Caco-2 (cell line): ENCODE results near the gene LIPH. TPM values are rescaled to one million over a fixed set of nuclear protein-coding genes. Genes with fewer than 3 reads are reported as not detected.
A peak's percentile ranks its signal among the peaks of the same experiment; 100 is the strongest.

Experiments
- BruUV-seq: library from RNA; stranded (reverse); fragments of 400-500 nt; replicated peaks from 2 replicates; lab custom pipeline; 2021; lab: Mats Ljungman, UMichigan
- CTCF ChIA-PET: fragments of 300-600 bp; sonication (Branson Sonifier 250); formaldehyde crosslinking; loops from one replicate; lab custom pipeline; 2022; ENCODE audit warnings: antibody characterized with exemption; lab: Charles Lee
- POLR2A ChIA-PET: fragments of 300-600 bp; sonication (Branson Sonifier 250); formaldehyde crosslinking; loops from one replicate; lab custom pipeline; 2022; ENCODE audit warnings: antibody characterized with exemption; lab: Charles Lee
- DNase-seq, 2 experiments: peaks; one replicate each; pipeline versions ENCODE4 v3.0.0 to v3.0.0-alpha.2; 2020 to 2022
- H3K27me3 ChIP-seq: replicated peaks from 2 replicates; pipeline ENCODE4 v1.6.0; 2011; ENCODE audit warnings: low read length; ENCODE audit not compliant: control insufficient read depth, insufficient read depth
- H3K36me3 ChIP-seq: 2 replicates; pipeline ENCODE4 v1.5.1; 2011; ENCODE audit warnings: low read length; ENCODE audit not compliant: control insufficient read depth, insufficient read depth
- H3K4me1 ChIP-seq: fragments of 250-450 bp; sonication (Bioruptor Pico); 2 replicates; pipeline ENCODE4 v1.5.1; 2020; ENCODE audit warnings: mild to moderate bottlenecking
- H3K4me3 ChIP-seq: 2 replicates; pipeline ENCODE4 v1.5.1; 2011; ENCODE audit warnings: low read depth, mild to moderate bottlenecking, control low read depth, low read length
- H3K9me3 ChIP-seq: fragments of 250-450 bp; sonication (Bioruptor Pico); 2 replicates; pipeline ENCODE4 v1.5.1; 2020; ENCODE audit warnings: mild to moderate bottlenecking, moderate library complexity
- H3K27ac Mint-ChIP-seq: one replicate; pipeline ENCODE4 v1.8.0; 2022; ENCODE audit warnings: mixed read lengths; ENCODE audit not compliant: unreplicated experiment
- H3K27me3 Mint-ChIP-seq: one replicate; pipeline ENCODE4 v1.8.0; 2022; ENCODE audit warnings: mixed read lengths; ENCODE audit not compliant: insufficient read depth, unreplicated experiment
- H3K36me3 Mint-ChIP-seq: one replicate; pipeline ENCODE4 v1.8.0; 2022; ENCODE audit warnings: mild to moderate bottlenecking, mixed read lengths; ENCODE audit not compliant: insufficient read depth, unreplicated experiment
- H3K4me1 Mint-ChIP-seq: one replicate; pipeline ENCODE4 v1.8.0; 2022; ENCODE audit warnings: low read depth, mixed read lengths; ENCODE audit not compliant: unreplicated experiment
- H3K4me3 Mint-ChIP-seq: one replicate; pipeline ENCODE4 v1.8.0; 2022; ENCODE audit warnings: mild to moderate bottlenecking, moderate library complexity, mixed read lengths; ENCODE audit not compliant: unreplicated experiment
- H3K9me3 Mint-ChIP-seq: one replicate; pipeline ENCODE4 v1.8.0; 2022; ENCODE audit warnings: mixed read lengths; ENCODE audit not compliant: unreplicated experiment
- CTCF ChIP-seq, 2 experiments: fragments of 200-600 bp in 1 of 2; IDR thresholded peaks; 1 replicate in 1 of 2; 2 replicates in 1 of 2; pipeline versions ENCODE4 v1.5.1 to v1.8.0; 2011 to 2022; ENCODE audit warnings: antibody characterized with exemption in 1 of 2, control low read depth in 1 of 2, inconsistent platforms in 1 of 2, low read depth in 1 of 2, low read length in 1 of 2, mild to moderate bottlenecking in 1 of 2, moderate library complexity in 1 of 2; ENCODE audit not compliant: insufficient read depth in 1 of 2, severe bottlenecking in 1 of 2, unreplicated experiment in 1 of 2
- intact Hi-C: fragments of 100-400 bp; cut with micrococcal nuclease; formaldehyde crosslinking; loops from one replicate; pipeline ENCODE4 v1.10.0; 2022; ENCODE audit not compliant: unreplicated experiment
- total RNA-seq: library from RNA; stranded (reverse); gene quantifications from 2 replicates; pipeline ENCODE4 v1.2.3, GENCODE V29; 2022

The LIPH gene
- total RNA-seq, 1 experiment from 2014 or later, result 6.1 TPM

- no peak for TF ChIP-seq CTCF (IDR thresholded peaks at IDR 0.05; ENCODE audit: insufficient read depth in 1 of 2, low read depth in 1 of 2, low read length in 1 of 2, severe bottlenecking in 1 of 2, unreplicated experiment in 1 of 2)
- no TSS peak for BruUV-seq
- Histone ChIP-seq H3K4me1 (peaks cover 27% of the 10 kb centered on the region), H3K4me3 (no peak overlapping the region), H3K9me3 (no peaks in the 10 kb centered on the region), H3K27me3 (no peaks in the 10 kb centered on the region), H3K36me3 (no peaks in the 10 kb centered on the region)
- no peak overlapping the region for H3K27ac Mint-ChIP-seq
- H3K27me3 Mint-ChIP-seq, result no peaks in the 10 kb centered on the region
- peaks cover 11% of the 10 kb centered on the region for H3K4me1 Mint-ChIP-seq
- POLR2A ChIA-PET, result no interaction called here
- DNase-seq, result no peak
- intact Hi-C loops, result no loop called here
- no peak overlapping the region for H3K4me3 Mint-ChIP-seq
- H3K36me3 Mint-ChIP-seq, result peaks cover 13% of the 10 kb centered on the region
- H3K9me3 Mint-ChIP-seq, result no peaks in the 10 kb centered on the region
- CTCF ChIA-PET, result interaction anchor here (0.5 kb wide), 1 partner anchor 16 kb away, joined by 5 read pairs; no protein-coding TSS in a partner anchor
Observed at GRCh38 chr3:185561958-185562357, 9.6 kb upstream of the LIPH start.

GRCh38 chr3:185561374-185561943, 9.1 kb upstream of the LIPH start:
- no peak overlapping the region for H3K4me3 Mint-ChIP-seq
- ChIA-PET CTCF (interaction anchor here (0.5 kb wide), 1 partner anchor 16 kb away, joined by 5 read pairs; no protein-coding TSS in a partner anchor), POLR2A (no interaction called here)
- no peaks in the 10 kb centered on the region for H3K36me3 ChIP-seq
- H3K4me1 ChIP-seq, result peaks cover 27% of the 10 kb centered on the region
- no peaks in the 10 kb centered on the region for H3K27me3 Mint-ChIP-seq
- H3K27ac Mint-ChIP-seq, result no peak overlapping the region
- TF ChIP-seq CTCF (IDR thresholded peaks at IDR 0.05; ENCODE audit: insufficient read depth in 1 of 2, low read depth in 1 of 2, low read length in 1 of 2, severe bottlenecking in 1 of 2, unreplicated experiment in 1 of 2), result no peak
- H3K4me3 ChIP-seq, result no peak overlapping the region
- no peak for DNase-seq
- BruUV-seq, result no TSS peak
- H3K36me3 Mint-ChIP-seq, result peaks cover 13% of the 10 kb centered on the region
- no peaks in the 10 kb centered on the region for H3K9me3 ChIP-seq
- intact Hi-C loops, result no loop called here
- peaks cover 11% of the 10 kb centered on the region for H3K4me1 Mint-ChIP-seq
- H3K27me3 ChIP-seq, result no peaks in the 10 kb centered on the region
- no peaks in the 10 kb centered on the region for H3K9me3 Mint-ChIP-seq

- intact Hi-C loops, result no loop called here
- POLR2A ChIA-PET, result interaction anchor here (1.7 kb wide), 1 partner anchor 26 kb away, joined by 8 read pairs; the partner anchor contains the start of gene SENP2
- no TSS peak for BruUV-seq
Observed at GRCh38 chr3:185560676-185561075, 8.3 kb upstream of the LIPH start.

More at GRCh38 chr3:185560676-185561075, 8.3 kb upstream of the LIPH start:
- Mint-ChIP-seq H3K4me3 (peak overlapping the region; percentile 88), H3K4me1 (peaks cover 11% of the 10 kb centered on the region), H3K27me3 (no peaks in the 10 kb centered on the region), H3K36me3 (peaks cover 13% of the 10 kb centered on the region), H3K9me3 (no peaks in the 10 kb centered on the region), H3K27ac (no peak overlapping the region)
- H3K36me3 ChIP-seq, result no peaks in the 10 kb centered on the region
- peaks cover 27% of the 10 kb centered on the region for H3K4me1 ChIP-seq
- CTCF ChIA-PET, result interaction anchor here (1.5 to 2.1 kb wide), 2 partner anchors 42 to 100 kb away, joined by 3 to 14 read pairs; no protein-coding TSS in a partner anchor
- TF ChIP-seq CTCF (IDR thresholded peaks at IDR 0.05; ENCODE audit: insufficient read depth in 1 of 2, low read depth in 1 of 2, low read length in 1 of 2, severe bottlenecking in 1 of 2, unreplicated experiment in 1 of 2), result no peak
- H3K9me3 ChIP-seq, result no peaks in the 10 kb centered on the region
- H3K27me3 ChIP-seq, result no peaks in the 10 kb centered on the region
- no peak overlapping the region for H3K4me3 ChIP-seq
- DNase-seq, result no peak
